Measurements from ENCODE around the gene TLX2. TPM values are rescaled to one million over a fixed set of nuclear protein-coding genes. Genes with fewer than 3 reads are reported as not detected.

Gene TLX2
- total and polyA plus RNA-seq, 8 donors: 0.28 to 0.73 TPM; not detected in 6

DNA sequence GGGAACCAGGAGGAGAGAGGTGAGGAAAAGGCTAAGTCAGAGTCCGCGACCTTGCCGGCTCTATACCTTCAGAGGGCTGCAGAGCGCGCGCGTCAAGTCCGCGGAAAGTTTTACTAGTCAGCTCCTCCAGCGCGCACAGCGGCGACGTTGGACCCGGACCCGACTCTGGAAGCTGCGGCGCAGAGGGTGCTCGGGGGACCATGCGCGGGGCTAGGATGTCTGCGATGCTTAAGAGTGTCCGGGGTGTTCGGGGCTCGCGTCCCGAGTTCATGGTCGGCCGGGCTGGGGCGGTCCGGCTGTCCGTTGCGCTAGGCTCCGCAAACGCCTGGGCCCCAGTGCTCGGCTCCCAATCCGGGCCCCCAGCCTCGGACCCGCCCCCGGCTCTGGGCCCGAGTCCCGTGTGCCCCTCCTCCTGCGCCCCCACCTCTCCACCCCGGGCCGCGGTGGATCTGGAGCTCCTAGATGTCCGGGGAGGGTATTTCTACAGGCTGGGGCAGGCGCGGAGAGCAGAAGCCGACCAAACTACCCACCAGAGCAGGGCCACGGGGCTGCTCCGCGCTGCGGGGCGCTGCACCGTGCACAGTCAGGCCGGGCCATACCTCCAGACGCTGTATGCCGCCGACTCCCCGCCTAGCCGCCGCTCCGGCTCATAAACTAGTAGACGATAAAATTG lies 14.8 kb upstream of the TLX2 start, which contains the start of gene LBX2:
TSS of gene LBX2 (minus strand) at position 337 of the 673 bp plus-strand sequence. CDS start at position 271, 66 bp downstream.
- intact Hi-C loops (cut with DNase I; ENCODE audit: low total_unique reads): no loop called here
- 7 to 14% (median 8%) methylated on average over 35 to 65 of the region's 65 CpGs for WGBS, 5 donors
- DNase-seq: peak in 1 of 2 donors; percentile 56
- TF ChIP-seq, protein P1, sequence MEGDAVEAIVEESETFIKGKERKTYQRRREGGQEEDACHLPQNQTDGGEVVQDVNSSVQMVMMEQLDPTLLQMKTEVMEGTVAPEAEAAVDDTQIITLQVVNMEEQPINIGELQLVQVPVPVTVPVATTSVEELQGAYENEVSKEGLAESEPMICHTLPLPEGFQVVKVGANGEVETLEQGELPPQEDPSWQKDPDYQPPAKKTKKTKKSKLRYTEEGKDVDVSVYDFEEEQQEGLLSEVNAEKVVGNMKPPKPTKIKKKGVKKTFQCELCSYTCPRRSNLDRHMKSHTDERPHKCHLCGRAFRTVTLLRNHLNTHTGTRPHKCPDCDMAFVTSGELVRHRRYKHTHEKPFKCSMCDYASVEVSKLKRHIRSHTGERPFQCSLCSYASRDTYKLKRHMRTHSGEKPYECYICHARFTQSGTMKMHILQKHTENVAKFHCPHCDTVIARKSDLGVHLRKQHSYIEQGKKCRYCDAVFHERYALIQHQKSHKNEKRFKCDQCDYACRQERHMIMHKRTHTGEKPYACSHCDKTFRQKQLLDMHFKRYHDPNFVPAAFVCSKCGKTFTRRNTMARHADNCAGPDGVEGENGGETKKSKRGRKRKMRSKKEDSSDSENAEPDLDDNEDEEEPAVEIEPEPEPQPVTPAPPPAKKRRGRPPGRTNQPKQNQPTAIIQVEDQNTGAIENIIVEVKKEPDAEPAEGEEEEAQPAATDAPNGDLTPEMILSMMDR (IDR thresholded peaks at IDR 0.05): no peak
- TF ChIP-seq EP300 (IDR thresholded peaks at IDR 0.05) (no peak), POLR2A (IDR thresholded peaks at IDR 0.05) (no peak), POLR2AphosphoS5 (IDR thresholded peaks at IDR 0.05) (no peak)
- H3K4me1 ChIP-seq: peaks cover 48 to 61% (median 58%) of the 10 kb centered on the region in 4 donors
- no peaks in the 10 kb centered on the region for H3K9me3 ChIP-seq
- peak within 1 kb of the TSS in 2 of 5 donors; percentile 45 to 51 for H3K27ac ChIP-seq
- H3K27me3 ChIP-seq: peaks cover 0 to 77% (median 30%) of the 10 kb centered on the region in 3 donors
- peak within 1 kb of the TSS; percentile 26 to 56 (median 41) for H3K4me3 ChIP-seq
- H3K36me3 ChIP-seq: peaks cover 0 to 4% (median 2%) of the 10 kb centered on the region in 4 donors

DNA sequence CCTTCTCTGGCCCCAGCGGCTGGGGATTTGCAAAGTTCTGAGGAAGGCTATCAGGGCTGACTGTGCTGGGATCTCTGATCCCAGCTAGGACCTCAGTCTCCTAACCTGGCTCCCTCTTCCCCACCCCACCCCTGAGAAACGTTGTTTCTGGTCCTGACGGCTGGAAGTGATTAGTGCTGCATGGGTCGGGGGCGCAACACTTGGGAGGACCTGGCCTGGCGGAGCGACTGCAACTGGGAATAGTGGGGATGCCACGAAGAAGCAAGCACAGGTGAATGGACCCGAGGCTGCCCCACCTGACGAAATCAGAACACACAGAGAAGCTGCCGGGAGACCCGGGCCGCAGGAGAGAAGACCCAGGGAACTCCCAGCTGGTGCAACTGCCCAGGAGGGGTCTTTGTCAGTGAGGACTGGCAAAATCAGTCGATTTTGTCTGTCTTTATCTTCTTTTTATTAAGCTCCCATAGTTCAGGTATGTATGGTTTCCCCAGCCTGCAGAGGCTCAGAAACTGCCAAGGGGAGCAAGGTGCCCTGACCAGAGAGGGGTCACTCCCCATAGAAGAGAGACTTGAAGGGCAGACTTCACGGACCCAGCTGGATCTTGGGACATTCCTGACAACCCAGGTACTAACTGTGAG lies 14.2 kb upstream of the TLX2 start:
- no peak overlapping the region for H3K27ac ChIP-seq
- 58 to 73% (median 69%) methylated on average over 14 to 15 of the region's 15 CpGs for WGBS, 5 donors
- peak overlapping the region in 2 of 4 donors; percentile 40 to 42 for H3K4me3 ChIP-seq
- peaks cover 52 to 68% (median 65%) of the 10 kb centered on the region in 4 donors for H3K4me1 ChIP-seq
- no peak for TF ChIP-seq EP300 (IDR thresholded peaks at IDR 0.05)
- TF ChIP-seq, protein P1 (IDR thresholded peaks at IDR 0.05): no peak
- no peak for TF ChIP-seq POLR2AphosphoS5 (IDR thresholded peaks at IDR 0.05)
- no peak for TF ChIP-seq POLR2A (IDR thresholded peaks at IDR 0.05)
- H3K36me3 ChIP-seq: peaks cover 2 to 8% (median 6%) of the 10 kb centered on the region in 4 donors
- peaks cover 0 to 77% (median 30%) of the 10 kb centered on the region in 3 donors for H3K27me3 ChIP-seq
- no peaks in the 10 kb centered on the region for H3K9me3 ChIP-seq
- DNase-seq: no peak
- intact Hi-C loops (cut with DNase I; ENCODE audit: low total_unique reads): no loop called here

DNA sequence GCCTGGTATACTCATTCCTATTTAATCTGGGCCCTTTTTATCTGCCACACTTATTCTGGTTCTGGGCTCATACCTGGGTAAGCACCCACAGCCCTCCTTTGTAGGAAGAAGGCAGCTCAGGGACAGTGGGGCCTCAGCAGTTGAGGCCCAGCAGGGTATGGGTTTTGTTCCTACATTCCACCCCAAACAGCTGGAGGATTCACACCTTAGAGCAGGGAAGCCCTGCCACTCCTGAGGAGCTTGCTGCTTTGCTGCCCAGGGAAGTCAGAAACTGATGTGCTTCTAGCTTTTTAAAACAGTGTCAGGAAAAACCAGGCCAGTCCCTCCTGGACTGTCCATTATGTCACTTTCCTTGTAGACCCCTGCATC lies 13.7 kb upstream of the TLX2 start:
- no peak overlapping the region for H3K4me3 ChIP-seq
- H3K27me3 ChIP-seq: peaks cover 0 to 77% (median 30%) of the 10 kb centered on the region in 3 donors
- H3K4me1 ChIP-seq: peaks cover 57 to 73% (median 70%) of the 10 kb centered on the region in 4 donors
- H3K27ac ChIP-seq: no peak overlapping the region
- H3K9me3 ChIP-seq: no peaks in the 10 kb centered on the region
- intact Hi-C loops (cut with DNase I; ENCODE audit: low total_unique reads): no loop called here
- H3K36me3 ChIP-seq: peaks cover 6 to 13% (median 11%) of the 10 kb centered on the region in 4 donors
- TF ChIP-seq EP300 (IDR thresholded peaks at IDR 0.05) (no peak), POLR2A (IDR thresholded peaks at IDR 0.05) (no peak), POLR2AphosphoS5 (IDR thresholded peaks at IDR 0.05) (no peak)
- TF ChIP-seq, protein P1 (IDR thresholded peaks at IDR 0.05): no peak
- no peak for DNase-seq

DNA sequence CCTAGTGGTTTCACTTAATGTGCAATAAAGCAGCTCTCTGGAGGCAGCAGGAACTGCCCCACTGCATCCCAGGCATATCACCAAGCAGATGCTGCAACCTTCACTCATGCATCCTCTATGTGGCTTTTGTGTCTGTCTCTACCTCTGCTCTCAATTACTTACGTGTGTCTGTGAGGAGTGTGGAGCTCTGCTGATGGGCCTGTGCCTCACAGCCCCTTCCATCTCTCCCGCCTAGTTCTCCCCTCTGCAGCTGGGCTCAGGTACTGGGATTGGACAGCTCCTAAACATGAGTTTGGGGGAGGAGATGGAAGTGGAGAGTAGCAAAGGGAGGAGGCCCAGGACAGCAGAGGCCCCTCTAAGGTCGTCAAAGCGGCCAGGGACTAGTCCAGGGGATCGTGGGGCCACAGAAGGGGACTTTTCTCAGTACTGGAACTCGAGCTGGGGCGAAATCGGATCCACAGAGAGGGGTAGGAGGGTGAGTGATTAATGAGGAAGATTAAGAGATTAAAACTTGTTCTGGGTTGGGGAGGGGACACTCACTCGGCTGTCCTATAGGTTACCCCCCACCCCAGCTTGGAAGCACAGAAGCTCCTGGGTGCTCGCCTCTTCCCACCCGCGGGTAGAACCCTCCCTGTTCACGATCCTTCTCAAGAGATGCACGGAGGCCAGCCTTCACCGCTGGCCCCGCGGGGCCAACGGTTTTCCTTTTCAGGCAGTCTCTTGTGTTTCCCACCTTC lies 12.7 kb upstream of the TLX2 start:
- H3K27me3 ChIP-seq: peaks cover 0 to 77% (median 30%) of the 10 kb centered on the region in 3 donors
- TF ChIP-seq POLR2A (IDR thresholded peaks at IDR 0.05): no peak
- TF ChIP-seq POLR2AphosphoS5 (IDR thresholded peaks at IDR 0.05): no peak
- TF ChIP-seq EP300 (IDR thresholded peaks at IDR 0.05): no peak
- TF ChIP-seq, protein P1 (IDR thresholded peaks at IDR 0.05): no peak
- intact Hi-C loops (cut with DNase I; ENCODE audit: low total_unique reads): no loop called here
- DNase-seq: no peak
- H3K36me3 ChIP-seq: peaks cover 6 to 22% (median 17%) of the 10 kb centered on the region in 4 donors
- H3K4me1 ChIP-seq: peaks cover 67 to 82% (median 79%) of the 10 kb centered on the region in 4 donors
- no peaks in the 10 kb centered on the region for H3K9me3 ChIP-seq
- H3K4me3 ChIP-seq: peak overlapping the region in 1 of 4 donors; percentile 67
- WGBS, 5 donors: 74 to 87% (median 81%) methylated on average over 18 of the region's 18 CpGs
- H3K27ac ChIP-seq: peak overlapping the region in 1 of 5 donors; percentile 93
